Esophagus (tissue), 2 donors: ENCODE results near the gene PTPN18. TPM values are rescaled to one million over a fixed set of nuclear protein-coding genes. Genes with fewer than 3 reads are reported as not detected.

ENCODE experiments used
- H3K27ac ChIP-seq, 2 donors: one replicate each; pipeline ENCODE4 v1.5.1; 2013; ENCODE audit warnings: low read depth in 2 of 2, mild to moderate bottlenecking in 2 of 2, inconsistent platforms in 1 of 2, low read length in 1 of 2, moderate library complexity in 1 of 2
- H3K27me3 ChIP-seq, 2 donors: one replicate each; pipeline ENCODE4 v1.6.1; 2013; ENCODE audit warnings: low read length in 2 of 2, control low read depth in 1 of 2, mild to moderate bottlenecking in 1 of 2; ENCODE audit not compliant: insufficient read depth in 2 of 2, control insufficient read depth in 1 of 2
- H3K36me3 ChIP-seq, 2 donors: one replicate each; pipeline ENCODE4 v1.6.1; 2013; ENCODE audit warnings: low read length in 1 of 2; ENCODE audit not compliant: control insufficient read depth in 2 of 2, insufficient read depth in 2 of 2
- H3K4me1 ChIP-seq, 2 donors: one replicate each; pipeline ENCODE4 v1.6.1; 2013; ENCODE audit warnings: low read length in 1 of 2; ENCODE audit not compliant: control insufficient read depth in 2 of 2, insufficient read depth in 2 of 2
- H3K4me3 ChIP-seq, 2 donors: one replicate each; pipeline ENCODE4 v1.5.1; 2013; ENCODE audit warnings: low read length in 2 of 2, mild to moderate bottlenecking in 2 of 2, low read depth in 1 of 2, moderate library complexity in 1 of 2
- H3K9me3 ChIP-seq, 2 donors: one replicate each; pipeline ENCODE4 v1.6.1; 2013; ENCODE audit warnings: mild to moderate bottlenecking in 2 of 2, low read depth in 1 of 2, low read length in 1 of 2, moderate library complexity in 1 of 2; ENCODE audit not compliant: control insufficient read depth in 2 of 2, insufficient read depth in 1 of 2
- WGBS, 2 donors: extraction: QIAGEN DNeasy Blood & Tissue Kit; methylation state at CpG; one replicate each; pipeline ENCODE4 v1.1.7; 2013; 5-methylcytosine and 5-hydroxymethylcytosine counted together
- polyA plus RNA-seq, 2 donors: library from polyadenylated mRNA; stranded (reverse); fragments of 200-250 nt; gene quantifications; one replicate each; pipeline ENCODE4 v1.2.3, GENCODE V29; 2013
- donor health status: healthy with polysubstance abuse.
- donor health status: Bipolar disorder and iron deficiency.

PTPN18 gene
- polyA plus RNA-seq, 2 donors: 20.5 to 32.5 TPM

- 81 to 82% methylated on average over 3 of the region's 3 CpGs for WGBS, 2 donors
- no peaks in the 10 kb centered on the region for H3K27me3 ChIP-seq
- no peak overlapping the region for H3K4me3 ChIP-seq
- no peaks in the 10 kb centered on the region for H3K9me3 ChIP-seq
- H3K36me3 ChIP-seq: no peaks in the 10 kb centered on the region
- no peak overlapping the region for H3K27ac ChIP-seq
- H3K4me1 ChIP-seq: peaks cover 1 to 2% of the 10 kb centered on the region in 2 donors
These were observed 22.5 kb downstream of the PTPN18 start for GRCh38 chr2:130378206-130378897.

- 82 to 85% methylated on average over 3 of the region's 3 CpGs for WGBS, 2 donors
- H3K9me3 ChIP-seq: no peaks in the 10 kb centered on the region
- peaks cover 0 to 2% of the 10 kb centered on the region in 2 donors for H3K4me1 ChIP-seq
- no peaks in the 10 kb centered on the region for H3K27me3 ChIP-seq
- no peaks in the 10 kb centered on the region for H3K36me3 ChIP-seq
- no peak overlapping the region for H3K4me3 ChIP-seq
- no peak overlapping the region for H3K27ac ChIP-seq
These were observed 23.0 kb downstream of the PTPN18 start for GRCh38 chr2:130378898-130379214.

- WGBS, 2 donors: 85 to 93% methylated on average over 11 of the region's 11 CpGs
- Histone ChIP-seq H3K36me3 (no peaks in the 10 kb centered on the region), H3K9me3 (no peaks in the 10 kb centered on the region), H3K4me3 (no peak overlapping the region), H3K4me1 (no peaks in the 10 kb centered on the region), H3K27ac (no peak overlapping the region), H3K27me3 (no peaks in the 10 kb centered on the region)
These were observed 24.5 kb downstream of the PTPN18 start for GRCh38 chr2:130380096-130380934.

- no peaks in the 10 kb centered on the region for H3K4me1 ChIP-seq
- no peak overlapping the region for H3K4me3 ChIP-seq
- H3K27me3 ChIP-seq: no peaks in the 10 kb centered on the region
- H3K27ac ChIP-seq: no peak overlapping the region
- H3K9me3 ChIP-seq: no peaks in the 10 kb centered on the region
- H3K36me3 ChIP-seq: no peaks in the 10 kb centered on the region
- 86 to 88% methylated on average over 4 of the region's 4 CpGs for WGBS, 2 donors
These were observed 25.3 kb downstream of the PTPN18 start for GRCh38 chr2:130381145-130381544.

- Histone ChIP-seq H3K27ac (no peak overlapping the region), H3K4me1 (no peaks in the 10 kb centered on the region), H3K27me3 (no peaks in the 10 kb centered on the region), H3K4me3 (no peak overlapping the region), H3K9me3 (no peaks in the 10 kb centered on the region), H3K36me3 (no peaks in the 10 kb centered on the region)
- 86% methylated on average over 4 of the region's 4 CpGs for WGBS, 2 donors
These were observed 25.8 kb downstream of the PTPN18 start for GRCh38 chr2:130381619-130382018.

- H3K36me3 ChIP-seq: no peaks in the 10 kb centered on the region
- H3K27ac ChIP-seq: no peak overlapping the region
- 89 to 96% methylated on average over 8 of the region's 8 CpGs for WGBS, 2 donors
- no peak overlapping the region for H3K4me3 ChIP-seq
- H3K9me3 ChIP-seq: no peaks in the 10 kb centered on the region
- H3K27me3 ChIP-seq: no peaks in the 10 kb centered on the region
- H3K4me1 ChIP-seq: no peaks in the 10 kb centered on the region
These were observed 26.6 kb downstream of the PTPN18 start for GRCh38 chr2:130382313-130382917.

- Histone ChIP-seq H3K9me3 (no peaks in the 10 kb centered on the region), H3K4me3 (no peak overlapping the region), H3K27me3 (no peaks in the 10 kb centered on the region), H3K36me3 (no peaks in the 10 kb centered on the region), H3K4me1 (peaks cover 0 to 1% of the 10 kb centered on the region in 2 donors), H3K27ac (no peak overlapping the region)
- 84 to 90% methylated on average over 3 of the region's 3 CpGs for WGBS, 2 donors
These were observed 29.9 kb downstream of the PTPN18 start for GRCh38 chr2:130385709-130386108.

GRCh38 chr2:130387071-130387400 lies 31.2 kb downstream of the PTPN18 start:
- H3K27ac ChIP-seq: no peak overlapping the region
- peaks cover 0 to 4% of the 10 kb centered on the region in 2 donors for H3K4me1 ChIP-seq
- 44% methylated on average over 4 of the region's 4 CpGs for WGBS, 2 donors
- H3K4me3 ChIP-seq: no peak overlapping the region
- no peaks in the 10 kb centered on the region for H3K27me3 ChIP-seq
- no peaks in the 10 kb centered on the region for H3K36me3 ChIP-seq
- no peaks in the 10 kb centered on the region for H3K9me3 ChIP-seq

- no peak overlapping the region for H3K27ac ChIP-seq
- H3K27me3 ChIP-seq: no peaks in the 10 kb centered on the region
- H3K9me3 ChIP-seq: no peaks in the 10 kb centered on the region
- no peak overlapping the region for H3K4me3 ChIP-seq
- no peaks in the 10 kb centered on the region for H3K36me3 ChIP-seq
- H3K4me1 ChIP-seq: peaks cover 0 to 4% of the 10 kb centered on the region in 2 donors
- 72 to 74% methylated on average over 4 of the region's 4 CpGs for WGBS, 2 donors
These were observed 31.9 kb downstream of the PTPN18 start for GRCh38 chr2:130387804-130388203.
